Measurements from ENCODE around the gene SOD1.
A peak's percentile ranks its signal among the peaks of the same experiment; 100 is the strongest.

SOD1 gene

DNA sequence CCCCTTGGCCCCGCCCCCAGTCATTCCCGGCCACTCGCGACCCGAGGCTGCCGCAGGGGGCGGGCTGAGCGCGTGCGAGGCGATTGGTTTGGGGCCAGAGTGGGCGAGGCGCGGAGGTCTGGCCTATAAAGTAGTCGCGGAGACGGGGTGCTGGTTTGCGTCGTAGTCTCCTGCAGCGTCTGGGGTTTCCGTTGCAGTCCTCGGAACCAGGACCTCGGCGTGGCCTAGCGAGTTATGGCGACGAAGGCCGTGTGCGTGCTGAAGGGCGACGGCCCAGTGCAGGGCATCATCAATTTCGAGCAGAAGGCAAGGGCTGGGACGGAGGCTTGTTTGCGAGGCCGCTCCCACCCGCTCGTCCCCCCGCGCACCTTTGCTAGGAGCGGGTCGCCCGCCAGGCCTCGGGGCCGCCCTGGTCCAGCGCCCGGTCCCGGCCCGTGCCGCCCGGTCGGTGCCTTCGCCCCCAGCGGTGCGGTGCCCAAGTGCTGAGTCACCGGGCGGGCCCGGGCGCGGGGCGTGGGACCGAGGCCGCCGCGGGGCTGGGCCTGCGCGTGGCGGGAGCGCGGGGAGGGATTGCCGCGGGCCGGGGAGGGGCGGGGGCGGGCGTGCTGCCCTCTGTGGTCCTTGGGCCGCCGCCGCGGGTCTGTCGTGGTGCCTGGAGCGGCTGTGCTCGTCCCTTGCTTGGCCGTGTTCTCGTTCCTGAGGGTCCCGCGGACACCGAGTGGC lies at the start of gene SOD1:
TSS of gene SOD1 (plus strand) at position 158 of the 723 bp plus-strand sequence. CDS start at position 235, 77 bp downstream.
- Histone ChIP-seq H3K4me1 (ENCODE audit: control insufficient read depth, insufficient read depth, low read length, unreplicated experiment) (peaks cover 23% of the 10 kb centered on the region), H3K27me3 (ENCODE audit: insufficient read depth, low read length) (no peaks in the 10 kb centered on the region), H3K36me3 (ENCODE audit: insufficient read depth, low read length) (peaks cover 18% of the 10 kb centered on the region), H2AFZ (ENCODE audit: low read length, unreplicated experiment) (peak within 1 kb of the TSS; percentile 95), H3K4me3 (ENCODE audit: low read depth, low read length) (peak within 1 kb of the TSS; percentile 90), H3K27ac (ENCODE audit: low read depth, low read length) (peak within 1 kb of the TSS; percentile 67), H3K79me2 (ENCODE audit: control insufficient read depth, insufficient read depth, low read length, unreplicated experiment) (peaks cover 47% of the 10 kb centered on the region)

- Histone ChIP-seq H2AFZ (ENCODE audit: low read length, unreplicated experiment) (no peak overlapping the region), H3K4me1 (ENCODE audit: control insufficient read depth, insufficient read depth, low read length, unreplicated experiment) (no peaks in the 10 kb centered on the region), H3K4me3 (ENCODE audit: low read depth, low read length) (no peak overlapping the region), H3K27ac (ENCODE audit: low read depth, low read length) (no peak overlapping the region), H3K79me2 (ENCODE audit: control insufficient read depth, insufficient read depth, low read length, unreplicated experiment) (no peaks in the 10 kb centered on the region), H3K27me3 (ENCODE audit: insufficient read depth, low read length) (no peaks in the 10 kb centered on the region), H3K36me3 (ENCODE audit: insufficient read depth, low read length) (no peaks in the 10 kb centered on the region)
These were observed 48.0 kb upstream of the SOD1 start for GRCh38 chr21:31611445-31611844.

GRCh38 chr21:31612894-31613785 lies 46.4 kb upstream of the SOD1 start:
- no peak overlapping the region for H3K4me3 ChIP-seq (ENCODE audit: low read depth, low read length)
- no peak overlapping the region for H2AFZ ChIP-seq (ENCODE audit: low read length, unreplicated experiment)
- H3K27me3 ChIP-seq (ENCODE audit: insufficient read depth, low read length): no peaks in the 10 kb centered on the region
- H3K4me1 ChIP-seq (ENCODE audit: control insufficient read depth, insufficient read depth, low read length, unreplicated experiment): no peaks in the 10 kb centered on the region
- H3K27ac ChIP-seq (ENCODE audit: low read depth, low read length): no peak overlapping the region
- no peaks in the 10 kb centered on the region for H3K79me2 ChIP-seq (ENCODE audit: control insufficient read depth, insufficient read depth, low read length, unreplicated experiment)
- H3K36me3 ChIP-seq (ENCODE audit: insufficient read depth, low read length): no peaks in the 10 kb centered on the region

DNA sequence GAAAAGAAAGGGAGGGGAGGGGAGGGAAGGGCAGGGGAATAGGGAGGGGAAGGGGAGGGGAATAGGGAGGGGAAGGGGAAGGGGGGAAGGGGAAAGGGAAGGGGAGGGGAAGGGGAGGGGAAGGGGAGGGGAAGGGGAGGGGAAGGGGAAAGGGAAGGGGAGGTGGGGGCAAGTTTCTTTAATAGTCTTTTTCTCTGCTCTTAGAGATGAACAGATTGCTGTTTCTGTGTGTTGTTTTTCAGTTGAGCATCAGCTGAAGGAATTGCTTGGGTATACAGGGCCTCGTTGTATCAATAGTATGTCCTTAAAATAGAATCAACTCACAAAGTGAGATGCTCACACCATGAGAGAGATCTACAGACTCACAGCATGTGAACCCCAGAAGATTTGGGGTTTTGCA lies 44.8 kb upstream of the SOD1 start:
- Histone ChIP-seq H3K79me2 (ENCODE audit: control insufficient read depth, insufficient read depth, low read length, unreplicated experiment) (no peaks in the 10 kb centered on the region), H3K4me1 (ENCODE audit: control insufficient read depth, insufficient read depth, low read length, unreplicated experiment) (no peaks in the 10 kb centered on the region), H3K36me3 (ENCODE audit: insufficient read depth, low read length) (no peaks in the 10 kb centered on the region), H3K27ac (ENCODE audit: low read depth, low read length) (no peak overlapping the region), H2AFZ (ENCODE audit: low read length, unreplicated experiment) (no peak overlapping the region), H3K4me3 (ENCODE audit: low read depth, low read length) (no peak overlapping the region), H3K27me3 (ENCODE audit: insufficient read depth, low read length) (no peaks in the 10 kb centered on the region)

DNA sequence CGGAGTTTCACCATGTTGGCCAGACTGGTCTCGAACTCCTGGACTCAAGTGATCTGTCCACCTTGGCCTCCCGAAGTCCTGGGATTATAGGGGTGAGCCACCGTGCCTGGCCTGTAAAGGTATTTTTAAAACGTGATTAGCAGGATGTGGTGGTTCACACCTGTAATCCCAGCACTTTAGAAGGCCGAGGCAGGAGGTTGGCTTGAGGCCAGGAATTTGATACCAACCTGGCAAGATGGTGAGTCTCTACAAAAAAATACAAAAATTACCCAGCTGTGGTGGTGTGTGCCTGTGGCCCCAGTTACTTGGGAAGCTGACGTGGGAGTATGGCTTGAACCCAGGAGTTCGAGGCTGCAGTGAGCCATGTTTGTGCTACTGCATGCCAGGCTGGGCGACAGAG lies 43.3 kb upstream of the SOD1 start:
- H3K27ac ChIP-seq (ENCODE audit: low read depth, low read length): no peak overlapping the region
- H3K79me2 ChIP-seq (ENCODE audit: control insufficient read depth, insufficient read depth, low read length, unreplicated experiment): no peaks in the 10 kb centered on the region
- H2AFZ ChIP-seq (ENCODE audit: low read length, unreplicated experiment): no peak overlapping the region
- no peaks in the 10 kb centered on the region for H3K36me3 ChIP-seq (ENCODE audit: insufficient read depth, low read length)
- no peaks in the 10 kb centered on the region for H3K27me3 ChIP-seq (ENCODE audit: insufficient read depth, low read length)
- no peaks in the 10 kb centered on the region for H3K4me1 ChIP-seq (ENCODE audit: control insufficient read depth, insufficient read depth, low read length, unreplicated experiment)
- H3K4me3 ChIP-seq (ENCODE audit: low read depth, low read length): no peak overlapping the region

GRCh38 chr21:31618696-31619430 lies 40.6 kb upstream of the SOD1 start:
- H3K4me1 ChIP-seq (ENCODE audit: control insufficient read depth, insufficient read depth, low read length, unreplicated experiment): no peaks in the 10 kb centered on the region
- H3K4me3 ChIP-seq (ENCODE audit: low read depth, low read length): no peak overlapping the region
- no peaks in the 10 kb centered on the region for H3K27me3 ChIP-seq (ENCODE audit: insufficient read depth, low read length)
- no peaks in the 10 kb centered on the region for H3K79me2 ChIP-seq (ENCODE audit: control insufficient read depth, insufficient read depth, low read length, unreplicated experiment)
- no peaks in the 10 kb centered on the region for H3K36me3 ChIP-seq (ENCODE audit: insufficient read depth, low read length)
- H2AFZ ChIP-seq (ENCODE audit: low read length, unreplicated experiment): no peak overlapping the region
- H3K27ac ChIP-seq (ENCODE audit: low read depth, low read length): no peak overlapping the region

DNA sequence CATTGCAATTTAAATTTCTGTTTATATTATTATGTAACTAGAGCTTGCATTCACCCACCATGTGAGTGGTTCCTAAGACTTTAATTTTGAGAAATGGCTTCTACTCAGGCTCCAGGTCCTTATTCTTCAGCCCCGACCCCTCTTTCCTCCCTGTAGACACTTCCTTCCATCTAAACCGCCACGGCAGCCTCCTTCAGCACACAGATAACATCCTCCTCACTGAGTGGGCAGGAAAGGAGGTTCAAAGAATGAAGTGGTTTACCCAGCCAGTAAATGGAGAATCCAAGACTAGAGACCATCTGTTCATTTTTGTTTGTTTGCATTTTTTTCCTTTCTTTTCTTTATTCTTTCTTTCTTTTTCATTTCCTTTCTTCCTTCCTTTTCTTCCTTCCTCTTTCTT lies 37.1 kb upstream of the SOD1 start:
- H3K4me3 ChIP-seq (ENCODE audit: low read depth, low read length): no peak overlapping the region
- no peaks in the 10 kb centered on the region for H3K27me3 ChIP-seq (ENCODE audit: insufficient read depth, low read length)
- no peaks in the 10 kb centered on the region for H3K36me3 ChIP-seq (ENCODE audit: insufficient read depth, low read length)
- no peaks in the 10 kb centered on the region for H3K4me1 ChIP-seq (ENCODE audit: control insufficient read depth, insufficient read depth, low read length, unreplicated experiment)
- no peaks in the 10 kb centered on the region for H3K79me2 ChIP-seq (ENCODE audit: control insufficient read depth, insufficient read depth, low read length, unreplicated experiment)
- no peak overlapping the region for H2AFZ ChIP-seq (ENCODE audit: low read length, unreplicated experiment)
- no peak overlapping the region for H3K27ac ChIP-seq (ENCODE audit: low read depth, low read length)

GRCh38 chr21:31623664-31624063 lies 35.8 kb upstream of the SOD1 start:
- Histone ChIP-seq H3K4me1 (ENCODE audit: control insufficient read depth, insufficient read depth, low read length, unreplicated experiment) (no peaks in the 10 kb centered on the region), H3K27me3 (ENCODE audit: insufficient read depth, low read length) (no peaks in the 10 kb centered on the region), H3K4me3 (ENCODE audit: low read depth, low read length) (no peak overlapping the region), H3K79me2 (ENCODE audit: control insufficient read depth, insufficient read depth, low read length, unreplicated experiment) (no peaks in the 10 kb centered on the region), H2AFZ (ENCODE audit: low read length, unreplicated experiment) (no peak overlapping the region), H3K36me3 (ENCODE audit: insufficient read depth, low read length) (no peaks in the 10 kb centered on the region), H3K27ac (ENCODE audit: low read depth, low read length) (no peak overlapping the region)

GRCh38 chr21:31624181-31624580 lies 35.3 kb upstream of the SOD1 start:
- Histone ChIP-seq H3K27ac (ENCODE audit: low read depth, low read length) (no peak overlapping the region), H3K4me1 (ENCODE audit: control insufficient read depth, insufficient read depth, low read length, unreplicated experiment) (no peaks in the 10 kb centered on the region), H2AFZ (ENCODE audit: low read length, unreplicated experiment) (no peak overlapping the region), H3K27me3 (ENCODE audit: insufficient read depth, low read length) (no peaks in the 10 kb centered on the region), H3K79me2 (ENCODE audit: control insufficient read depth, insufficient read depth, low read length, unreplicated experiment) (no peaks in the 10 kb centered on the region), H3K4me3 (ENCODE audit: low read depth, low read length) (no peak overlapping the region), H3K36me3 (ENCODE audit: insufficient read depth, low read length) (no peaks in the 10 kb centered on the region)

- H3K27me3 ChIP-seq (ENCODE audit: insufficient read depth, low read length): no peaks in the 10 kb centered on the region
- H3K79me2 ChIP-seq (ENCODE audit: control insufficient read depth, insufficient read depth, low read length, unreplicated experiment): no peaks in the 10 kb centered on the region
- H2AFZ ChIP-seq (ENCODE audit: low read length, unreplicated experiment): no peak overlapping the region
- H3K36me3 ChIP-seq (ENCODE audit: insufficient read depth, low read length): no peaks in the 10 kb centered on the region
- H3K4me3 ChIP-seq (ENCODE audit: low read depth, low read length): no peak overlapping the region
- H3K4me1 ChIP-seq (ENCODE audit: control insufficient read depth, insufficient read depth, low read length, unreplicated experiment): peaks cover 5% of the 10 kb centered on the region
- H3K27ac ChIP-seq (ENCODE audit: low read depth, low read length): no peak overlapping the region
These were observed 34.5 kb upstream of the SOD1 start for GRCh38 chr21:31624961-31625491.
